IPS-18a (cell line): ENCODE results near the gene MYBPHL.
"Not testable (repeated sequence)": the region's sequence is repeated elsewhere in the genome, so short reads cannot be mapped to it uniquely, and the experiment has no call there.

ENCODE experiments used
- H3K27ac ChIP-seq: one replicate; pipeline ENCODE4 v1.5.1; 2013; ENCODE audit warnings: low read length
- H3K27me3 ChIP-seq: one replicate; pipeline ENCODE4 v1.6.1; 2013; ENCODE audit warnings: mild to moderate bottlenecking, low read length; ENCODE audit not compliant: control insufficient read depth, insufficient read depth
- H3K36me3 ChIP-seq: one replicate; pipeline ENCODE4 v1.6.1; 2013; ENCODE audit warnings: low read depth, low read length; ENCODE audit not compliant: control insufficient read depth
- H3K4me1 ChIP-seq: one replicate; pipeline ENCODE4 v1.6.1; 2013; ENCODE audit warnings: low read depth, low read length; ENCODE audit not compliant: control insufficient read depth
- H3K4me3 ChIP-seq: one replicate; pipeline ENCODE4 v1.5.1; 2013; ENCODE audit warnings: low read length
- H3K9ac ChIP-seq: one replicate; pipeline ENCODE4 v1.6.1; 2013; ENCODE audit warnings: mild to moderate bottlenecking, low read length, moderate library complexity
- H3K9me3 ChIP-seq: one replicate; pipeline ENCODE4 v1.6.1; 2013; ENCODE audit warnings: low read depth, low read length; ENCODE audit not compliant: control insufficient read depth

The MYBPHL gene

GRCh38 chr1:109331113-109331512, 24.3 kb upstream of the MYBPHL start:
- Histone ChIP-seq H3K9me3 (peaks cover 9% of the 10 kb centered on the region), H3K4me3 (no peak overlapping the region), H3K27me3 (no peaks in the 10 kb centered on the region), H3K4me1 (no peaks in the 10 kb centered on the region), H3K36me3 (peaks cover 47% of the 10 kb centered on the region), H3K9ac (no peak overlapping the region), H3K27ac (no peak overlapping the region)

GRCh38 chr1:109327285-109327684, 20.5 kb upstream of the MYBPHL start:
- Histone ChIP-seq H3K9ac (no peak overlapping the region), H3K9me3 (peaks cover 6% of the 10 kb centered on the region), H3K36me3 (peaks cover 33% of the 10 kb centered on the region), H3K4me3 (no peak overlapping the region), H3K27me3 (no peaks in the 10 kb centered on the region), H3K4me1 (no peaks in the 10 kb centered on the region), H3K27ac (no peak overlapping the region)

DNA sequence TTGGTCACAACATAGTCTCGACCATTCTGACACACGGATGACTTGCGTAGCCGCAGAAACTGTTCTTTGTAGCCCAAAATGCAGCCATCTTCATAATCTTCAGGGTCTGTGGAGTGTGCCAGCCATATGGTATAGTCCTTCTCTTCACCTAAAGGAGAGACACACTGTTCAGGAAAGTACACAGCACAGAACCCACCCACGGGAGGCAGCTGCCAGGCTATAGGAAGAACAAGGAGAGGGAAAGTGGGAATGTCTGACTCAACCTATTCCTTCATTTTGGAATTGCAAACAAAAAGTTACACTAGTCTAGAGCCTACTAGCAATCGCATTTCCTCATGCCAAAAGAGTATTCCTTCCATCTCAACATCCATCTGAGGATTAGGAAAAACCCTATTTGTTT, 16.2 kb upstream of the MYBPHL start:
- Histone ChIP-seq H3K9ac (no peak overlapping the region), H3K27ac (no peak overlapping the region), H3K4me1 (no peaks in the 10 kb centered on the region), H3K4me3 (no peak overlapping the region), H3K36me3 (peaks cover 45% of the 10 kb centered on the region), H3K9me3 (no peaks in the 10 kb centered on the region), H3K27me3 (no peaks in the 10 kb centered on the region)

- H3K36me3 ChIP-seq, result peaks cover 50% of the 10 kb centered on the region
These were observed 12.3 kb upstream of the MYBPHL start for GRCh38 chr1:109319114-109319513.

GRCh38 chr1:109316506-109316905, 9.7 kb upstream of the MYBPHL start:
- Histone ChIP-seq H3K27me3 (no peaks in the 10 kb centered on the region), H3K27ac (no peak overlapping the region), H3K9me3 (no peaks in the 10 kb centered on the region), H3K36me3 (peaks cover 45% of the 10 kb centered on the region), H3K9ac (no peak overlapping the region), H3K4me3 (no peak overlapping the region), H3K4me1 (no peaks in the 10 kb centered on the region)

More at GRCh38 chr1:109319114-109319513, 12.3 kb upstream of the MYBPHL start:
- Histone ChIP-seq H3K27me3 (no peaks in the 10 kb centered on the region), H3K27ac (no peak overlapping the region), H3K4me3 (no peak overlapping the region), H3K9me3 (no peaks in the 10 kb centered on the region), H3K4me1 (no peaks in the 10 kb centered on the region), H3K9ac (no peak overlapping the region)

- no peaks in the 10 kb centered on the region for H3K4me1 ChIP-seq
- H3K36me3 ChIP-seq, result peaks cover 33% of the 10 kb centered on the region
- no peak overlapping the region for H3K9ac ChIP-seq
- H3K9me3 ChIP-seq, result no peaks in the 10 kb centered on the region
- H3K27ac ChIP-seq, result no peak overlapping the region
- H3K4me3 ChIP-seq, result no peak overlapping the region
- H3K27me3 ChIP-seq, result no peaks in the 10 kb centered on the region
These were observed 8.5 kb upstream of the MYBPHL start for GRCh38 chr1:109315288-109315687.

DNA sequence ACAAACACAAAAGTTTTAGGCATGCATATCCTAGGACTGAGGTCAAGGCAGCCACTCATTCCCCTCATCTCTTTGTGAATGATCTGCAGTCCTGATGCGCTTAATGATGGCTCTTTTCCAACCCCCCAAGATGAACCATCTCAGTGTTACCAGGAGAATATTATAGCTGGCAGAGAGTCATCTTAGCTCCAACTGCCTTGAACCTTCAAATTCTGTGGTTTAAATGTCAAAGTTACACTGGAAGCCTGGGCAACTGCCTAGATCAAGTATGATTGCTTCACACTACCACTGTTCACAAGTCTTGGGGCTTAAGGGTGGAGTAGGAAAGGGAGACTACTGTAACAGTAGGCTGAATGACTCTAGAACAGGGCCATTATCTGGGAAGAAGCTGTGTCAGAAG, 8.0 kb upstream of the MYBPHL start:
- peaks cover 29% of the 10 kb centered on the region for H3K36me3 ChIP-seq
- H3K9ac ChIP-seq, result no peak overlapping the region
- no peaks in the 10 kb centered on the region for H3K9me3 ChIP-seq
- no peaks in the 10 kb centered on the region for H3K4me1 ChIP-seq
- no peak overlapping the region for H3K4me3 ChIP-seq
- H3K27me3 ChIP-seq, result no peaks in the 10 kb centered on the region
- H3K27ac ChIP-seq, result no peak overlapping the region

DNA sequence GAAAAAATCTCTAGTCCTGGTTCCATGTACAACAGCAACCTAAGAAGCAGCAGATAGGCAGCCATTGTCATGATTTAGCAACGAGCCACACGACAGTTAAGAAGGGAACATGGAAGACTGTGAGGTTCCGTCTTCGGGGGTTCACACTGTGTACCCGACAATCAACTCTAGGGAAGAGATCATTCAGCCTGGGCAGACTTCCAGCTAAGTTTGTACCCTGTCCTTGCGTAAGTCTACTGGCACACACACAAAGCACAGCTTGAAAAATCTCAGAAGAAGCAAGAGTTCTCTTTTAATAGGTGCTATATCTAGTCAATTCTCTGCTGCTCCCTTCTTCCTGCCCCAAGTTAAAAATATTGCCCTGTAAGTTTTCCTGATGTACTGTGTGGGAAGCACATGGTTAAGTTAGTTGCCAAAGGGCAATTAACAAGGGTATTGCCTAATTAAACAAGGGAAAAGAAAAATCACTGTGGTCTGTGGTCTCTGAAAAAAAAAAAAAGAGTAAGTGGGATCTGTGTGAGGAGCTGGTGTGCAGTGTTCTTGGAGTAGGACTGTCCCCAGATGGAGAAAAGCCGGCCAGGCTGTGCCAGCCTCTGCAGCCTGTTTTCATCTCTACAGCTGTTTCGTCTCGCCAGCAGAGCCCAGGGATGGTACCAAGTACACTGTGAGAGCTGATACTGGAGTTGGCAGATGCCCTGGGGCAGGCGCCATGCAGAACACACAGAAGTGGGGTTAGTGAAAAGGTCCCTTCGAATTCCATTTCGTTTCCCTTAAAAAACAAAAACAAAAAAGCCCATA, 6.4 kb upstream of the MYBPHL start:
- H3K4me1 ChIP-seq, result no peaks in the 10 kb centered on the region
- no peak overlapping the region for H3K9ac ChIP-seq
- H3K4me3 ChIP-seq, result no peak overlapping the region
- peaks cover 29% of the 10 kb centered on the region for H3K36me3 ChIP-seq
- no peaks in the 10 kb centered on the region for H3K9me3 ChIP-seq
- no peaks in the 10 kb centered on the region for H3K27me3 ChIP-seq
- H3K27ac ChIP-seq, result no peak overlapping the region

- peaks cover 23% of the 10 kb centered on the region for H3K36me3 ChIP-seq
- H3K9me3 ChIP-seq, result no peaks in the 10 kb centered on the region
- H3K27me3 ChIP-seq, result no peaks in the 10 kb centered on the region
- H3K4me1 ChIP-seq, result no peaks in the 10 kb centered on the region
- no peak overlapping the region for H3K4me3 ChIP-seq
- H3K9ac ChIP-seq, result no peak overlapping the region
- H3K27ac ChIP-seq, result no peak overlapping the region
These were observed 5.4 kb upstream of the MYBPHL start for GRCh38 chr1:109312246-109312645.

GRCh38 chr1:109309347-109309746, 2.5 kb upstream of the MYBPHL start:
- Histone ChIP-seq H3K9ac (no peak overlapping the region), H3K4me3 (no peak overlapping the region), H3K9me3 (no peaks in the 10 kb centered on the region), H3K36me3 (peaks cover 13% of the 10 kb centered on the region), H3K4me1 (no peaks in the 10 kb centered on the region), H3K27me3 (no peaks in the 10 kb centered on the region), H3K27ac (no peak overlapping the region)

DNA sequence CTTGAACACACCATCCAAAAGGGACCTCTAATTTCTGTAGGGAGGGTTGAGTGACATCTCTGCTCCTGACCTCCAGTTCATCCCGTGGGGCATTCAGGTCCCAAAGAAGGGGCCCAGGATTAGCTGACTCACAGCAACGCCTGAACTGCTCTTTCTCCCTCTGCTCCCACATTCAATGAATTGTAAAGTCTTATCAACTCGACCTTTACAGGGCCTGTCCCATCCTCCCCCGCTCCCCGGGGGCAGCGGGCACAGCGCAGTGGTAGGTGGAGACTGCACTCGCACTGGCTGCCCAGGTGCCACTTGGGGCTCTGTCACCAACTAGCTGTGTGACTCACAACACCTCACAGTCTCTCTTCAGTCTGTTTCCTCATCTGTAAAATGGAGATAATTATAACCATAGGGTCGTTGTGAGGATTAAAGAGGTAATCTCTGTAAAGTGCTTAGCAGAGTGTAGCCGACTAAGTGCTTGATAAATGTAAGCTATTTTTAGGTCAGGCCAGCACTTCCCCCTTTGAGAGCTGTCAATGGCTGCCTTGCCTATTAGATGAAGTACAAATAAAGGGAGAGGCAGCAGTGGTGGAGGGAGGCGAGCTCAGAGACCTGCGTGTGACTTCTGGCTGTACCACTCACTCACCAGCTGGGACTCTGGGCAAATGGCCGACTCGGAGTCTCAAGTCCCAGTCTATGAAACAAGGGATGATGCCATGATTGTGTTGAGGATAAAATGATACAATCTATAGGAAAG, 637 bp upstream of the MYBPHL start:
- Histone ChIP-seq H3K4me1 (no peaks in the 10 kb centered on the region), H3K9ac (no peak overlapping the region), H3K4me3 (no peak overlapping the region), H3K36me3 (no peaks in the 10 kb centered on the region), H3K27me3 (no peaks in the 10 kb centered on the region), H3K27ac (no peak overlapping the region), H3K9me3 (no peaks in the 10 kb centered on the region)

DNA sequence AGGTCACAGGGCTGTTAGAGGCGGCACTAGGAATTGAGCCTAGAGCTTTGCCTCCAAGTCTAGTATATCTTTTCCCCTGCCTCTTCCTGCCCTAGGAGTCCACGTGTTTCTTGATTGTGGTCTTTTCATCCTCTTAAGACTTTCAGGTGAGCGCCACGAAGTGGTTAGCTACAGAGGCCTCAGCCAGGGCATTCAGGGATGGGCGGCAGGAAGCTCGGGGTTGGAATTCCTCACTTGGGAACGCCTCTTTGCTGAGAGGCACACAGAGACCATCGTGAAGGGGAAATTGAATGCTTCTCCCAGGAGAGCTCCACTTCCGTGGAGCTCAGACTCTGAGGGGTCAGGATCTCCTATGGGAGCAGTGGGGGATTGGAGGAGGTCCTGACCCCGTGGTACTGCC, 820 bp downstream of the MYBPHL start:
- H3K4me3 ChIP-seq, H3K9me3 ChIP-seq, H3K36me3 ChIP-seq, H3K27ac ChIP-seq, H3K27me3 ChIP-seq, H3K4me1 ChIP-seq, H3K9ac ChIP-seq: not testable (repeated sequence)
